Endothelial cell of umbilical vein (primary cell): ENCODE measurements around the gene PM20D2. TPM values are rescaled to one million over a fixed set of nuclear protein-coding genes. Genes with fewer than 3 reads are reported as not detected.

ENCODE experiments used
- BruUV-seq: library from RNA; stranded (reverse); fragments of 400-500 nt; replicated peaks from 2 replicates; lab custom pipeline; 2021; lab: Mats Ljungman, UMichigan
- CTCF ChIA-PET: fragments of 300-600, 350-600 bp; sonication (Branson Sonifier 250); formaldehyde crosslinking; loops from one replicate; lab custom pipeline; 2021; ENCODE audit warnings: antibody characterized with exemption, inconsistent platforms; lab: Charles Lee
- POLR2A ChIA-PET: fragments of 300-600, 350-600 bp; sonication (Branson Sonifier 250); formaldehyde crosslinking; loops from one replicate; lab custom pipeline; 2021; ENCODE audit warnings: antibody characterized with exemption, inconsistent platforms; lab: Charles Lee
- DNase-seq: peaks from one replicate; pipeline ENCODE4 v3.0.0-alpha.2; 2011; ENCODE audit warnings: low read depth, low spot score
- FAIRE-seq: peaks from 2 replicates; lab custom pipeline; 2011; peaks lifted over from hg19 to GRCh38; lab: Jason Lieb, UNC
- H2AFZ ChIP-seq: 2 replicates; pipeline ENCODE4 v1.6.0; 2012; ENCODE audit warnings: low read depth, low read length, control low read depth, inconsistent platforms
- H3K27ac ChIP-seq: 2 replicates; pipeline ENCODE4 v1.5.1; 2011; ENCODE audit warnings: low read depth, mild to moderate bottlenecking, control low read depth, low read length, moderate library complexity; ENCODE audit not compliant: insufficient read depth
- H3K27me3 ChIP-seq, 2 experiments: 2 replicates each; pipeline versions ENCODE4 v1.6.0 to v1.6.1; 2011; ENCODE audit warnings: low read length in 2 of 2, mixed read lengths in 1 of 2; ENCODE audit not compliant: control insufficient read depth in 2 of 2, insufficient read depth in 2 of 2
- H3K36me3 ChIP-seq, 2 experiments: 2 replicates in 1 of 2; 3 replicates in 1 of 2; pipeline ENCODE4 v1.5.1; 2011; ENCODE audit warnings: low read length in 2 of 2, mild to moderate bottlenecking in 1 of 2, moderate library complexity in 1 of 2; ENCODE audit not compliant: control insufficient read depth in 2 of 2, insufficient read depth in 2 of 2; ENCODE audit errors: extremely low read depth in 1 of 2
- H3K4me1 ChIP-seq: 3 replicates; pipeline ENCODE4 v1.5.1; 2011; ENCODE audit warnings: mild to moderate bottlenecking, low read length; ENCODE audit not compliant: control insufficient read depth, insufficient read depth; ENCODE audit errors: extremely low read depth
- H3K4me2 ChIP-seq: 2 replicates; pipeline ENCODE4 v1.6.1; 2011; ENCODE audit warnings: low read length, control low read depth, mixed read lengths; ENCODE audit not compliant: insufficient read depth
- H3K4me3 ChIP-seq, 3 experiments: fragments of 200-600 bp in 1 of 3; sonication (generic), shearing (Covaris generic) in 1 of 3; replicated peaks in 1 of 3; 2 replicates each; pipeline ENCODE4 v1.5.1; 2011 to 2016; ENCODE audit warnings: control low read depth in 3 of 3, low read length in 3 of 3, mild to moderate bottlenecking in 2 of 3, inconsistent platforms in 1 of 3, low read depth in 1 of 3, moderate library complexity in 1 of 3; ENCODE audit not compliant: insufficient read depth in 1 of 3
- H3K79me2 ChIP-seq: 2 replicates; pipeline ENCODE4 v1.6.0; 2012; ENCODE audit warnings: low read length, inconsistent platforms; ENCODE audit not compliant: control insufficient read depth, insufficient read depth
- H3K9ac ChIP-seq: replicated peaks from 2 replicates; pipeline ENCODE3; 2011; ENCODE audit warnings: low read length, control low read depth; ENCODE audit not compliant: insufficient read depth; ENCODE audit errors: extremely low read depth
- H3K9me1 ChIP-seq: replicated peaks from 3 replicates; pipeline ENCODE4 v1.6.0; 2011; ENCODE audit warnings: mild to moderate bottlenecking, low read length; ENCODE audit not compliant: control insufficient read depth, insufficient read depth; ENCODE audit errors: extremely low read depth
- H3K9me3 ChIP-seq: replicated peaks from 2 replicates; pipeline ENCODE4 v1.5.1; 2012; ENCODE audit warnings: low read length, inconsistent platforms; ENCODE audit not compliant: control insufficient read depth, insufficient read depth
- H4K20me1 ChIP-seq: replicated peaks from 2 replicates; pipeline ENCODE3; 2011; ENCODE audit warnings: mild to moderate bottlenecking, low read length; ENCODE audit not compliant: control insufficient read depth, insufficient read depth; ENCODE audit errors: extremely low read depth
- EZH2 ChIP-seq: IDR thresholded peaks from 2 replicates; pipeline ENCODE4 v1.6.1; 2012; ENCODE audit warnings: borderline replicate concordance, low read depth, mild to moderate bottlenecking, moderate library complexity, low read length, inconsistent platforms; ENCODE audit not compliant: severe bottlenecking
- FOS ChIP-seq: IDR thresholded peaks from 2 replicates; pipeline ENCODE4 v1.6.1; 2011; ENCODE audit warnings: mild to moderate bottlenecking, low read length, moderate library complexity, borderline replicate concordance; ENCODE audit not compliant: insufficient read depth
- GATA2 ChIP-seq: IDR thresholded peaks from 2 replicates; pipeline ENCODE4 v1.7.0; 2011; ENCODE audit warnings: low read depth, mild to moderate bottlenecking, moderate library complexity, mixed read lengths, low read length; ENCODE audit not compliant: insufficient read length, insufficient read depth
- JUN ChIP-seq: IDR thresholded peaks from 2 replicates; pipeline ENCODE4 v1.6.1; 2011; ENCODE audit warnings: borderline replicate concordance, low read depth; ENCODE audit not compliant: insufficient read length, insufficient read depth
- MYC ChIP-seq: IDR thresholded peaks from one replicate; pipeline ENCODE4 v1.6.1; 2011; ENCODE audit warnings: mild to moderate bottlenecking, low read depth, low read length
- POLR2A ChIP-seq: IDR thresholded peaks from 2 replicates; pipeline ENCODE4 v1.6.1; 2012; ENCODE audit warnings: low read depth, mild to moderate bottlenecking, control low read depth, low read length
- POLR2AphosphoS5 ChIP-seq: IDR thresholded peaks from 2 replicates; pipeline ENCODE4 v1.6.1; 2012; ENCODE audit warnings: low read depth, mild to moderate bottlenecking, control low read depth, low read length, moderate library complexity; ENCODE audit not compliant: insufficient read depth
- dilution Hi-C: fragments of 300-500 bp; cut with MboI; formaldehyde crosslinking; loops from one replicate; pipeline ENCODE4 v1.15.0; 2019; ENCODE audit warnings: low sequenced_read_pairs; ENCODE audit not compliant: extremely low pct_ligation_motif_present
- intact Hi-C: fragments of 100-400 bp; cut with micrococcal nuclease; formaldehyde crosslinking; loops from one replicate; pipeline ENCODE4 v1.10.0; 2022
- polyA plus RNA-seq, 4 experiments: library from polyadenylated mRNA; depleted of rRNA in 3 of 4; stranded (reverse) in 3 of 4; unstranded in 1 of 4; fragments of >200 nt; gene quantifications; 2 replicates each; pipeline versions ENCODE4 v1.2.1 to v1.2.3, GENCODE V29; 2011 to 2012; ENCODE audit warnings: missing spikeins in 1 of 4
- total RNA-seq: library from RNA; stranded (reverse); gene quantifications from 2 replicates; pipeline ENCODE4 v1.2.3, GENCODE V29; 2021
- TF ChIP-seq, protein P1 (sequence below): IDR thresholded peaks from 2 replicates; pipeline ENCODE4 v1.6.1; 2011; ENCODE audit not compliant: insufficient read depth, insufficient read length
- TF ChIP-seq, protein P2 (sequence below), 2 donors: IDR thresholded peaks; 1 replicate in 1 of 2; 2 replicates in 1 of 2; pipeline ENCODE4 v1.5.1; 2011; ENCODE audit warnings: low read length in 2 of 2, mild to moderate bottlenecking in 2 of 2, moderate library complexity in 2 of 2, control low read depth in 1 of 2, inconsistent platforms in 1 of 2, low read depth in 1 of 2; ENCODE audit not compliant: insufficient read depth in 1 of 2; ENCODE audit errors: extremely low read depth in 1 of 2

The PM20D2 gene
- total and polyA plus RNA-seq, 2 donors (not counting 3 experiments of a cell fraction or from before 2014, with no cell fraction given): 3.0 to 10.9 TPM

DNA sequence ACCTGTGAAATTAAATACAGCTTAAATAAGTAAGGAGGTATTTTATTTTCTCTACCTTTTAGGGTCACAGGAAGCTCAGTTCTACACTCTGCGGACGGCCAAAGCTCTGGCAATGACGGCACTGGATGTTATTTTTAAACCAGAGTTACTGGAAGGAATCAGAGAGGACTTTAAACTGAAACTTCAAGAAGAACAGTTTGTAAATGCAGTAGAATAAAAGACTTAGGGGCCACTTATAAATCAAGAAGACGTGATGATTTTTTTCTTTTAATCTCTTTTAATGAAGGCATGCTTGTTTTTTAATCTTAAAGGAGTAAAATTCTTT lies 16.2 kb downstream of the PM20D2 start:
- Histone ChIP-seq H3K4me1 (no peaks in the 10 kb centered on the region), H3K9ac (no peak overlapping the region), H3K79me2 (no peaks in the 10 kb centered on the region), H4K20me1 (no peaks in the 10 kb centered on the region), H3K9me1 (no peaks in the 10 kb centered on the region), H3K4me3 (no peak overlapping the region), H3K27ac (no peak overlapping the region), H3K9me3 (no peaks in the 10 kb centered on the region), H3K4me2 (no peak overlapping the region), H3K36me3 (peaks cover 0 to 3% of the 10 kb centered on the region in 2 experiments), H2AFZ (no peak overlapping the region), H3K27me3 (no peaks in the 10 kb centered on the region)
- CTCF ChIA-PET: interaction anchor here (0.7 to 1.1 kb wide), 2 partner anchors 8 to 81 kb away, joined by 3 read pairs; no protein-coding TSS in a partner anchor
- BruUV-seq: no TSS peak
- POLR2A ChIA-PET: no interaction called here
- TF ChIP-seq MYC: no peak
- no peak for DNase-seq
- intact Hi-C loops: no loop called here
- dilution Hi-C loops: no loop called here
- no peak for FAIRE-seq

DNA sequence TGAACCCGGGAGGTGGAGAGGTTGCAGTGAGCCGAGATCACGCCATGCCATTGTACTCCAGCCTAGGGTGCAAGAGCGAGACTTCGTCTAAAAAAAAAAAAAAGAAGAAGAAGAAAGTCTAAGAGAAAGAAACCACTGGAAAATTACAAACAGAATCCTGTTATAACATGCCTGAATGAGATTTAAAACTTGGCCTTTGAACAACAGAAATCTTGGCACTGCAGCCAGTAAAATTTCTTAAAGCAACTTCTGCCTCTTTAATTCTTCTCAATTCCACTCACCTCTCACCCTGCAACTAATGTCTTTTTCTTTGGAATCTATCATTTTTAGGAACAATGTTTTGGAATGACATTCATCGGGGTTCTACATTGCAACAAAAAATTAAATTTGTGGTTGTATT lies 26.3 kb downstream of the PM20D2 start:
- ChIA-PET POLR2A (no interaction called here), CTCF (no interaction called here)
- Histone ChIP-seq H3K4me1 (no peaks in the 10 kb centered on the region), H3K9me3 (no peaks in the 10 kb centered on the region), H3K4me2 (no peak overlapping the region), H3K27me3 (no peaks in the 10 kb centered on the region), H4K20me1 (no peaks in the 10 kb centered on the region), H2AFZ (no peak overlapping the region), H3K27ac (no peak overlapping the region), H3K36me3 (no peaks in the 10 kb centered on the region), H3K9ac (no peak overlapping the region), H3K79me2 (no peaks in the 10 kb centered on the region), H3K4me3 (no peak overlapping the region), H3K9me1 (no peaks in the 10 kb centered on the region)
- FAIRE-seq (no peak), DNase-seq (no peak)
- no peak for TF ChIP-seq GATA2
- no peak for TF ChIP-seq MYC
- no peak for TF ChIP-seq POLR2A
- no peak for TF ChIP-seq FOS
- TF ChIP-seq POLR2AphosphoS5: no peak
- TF ChIP-seq, protein P1, sequence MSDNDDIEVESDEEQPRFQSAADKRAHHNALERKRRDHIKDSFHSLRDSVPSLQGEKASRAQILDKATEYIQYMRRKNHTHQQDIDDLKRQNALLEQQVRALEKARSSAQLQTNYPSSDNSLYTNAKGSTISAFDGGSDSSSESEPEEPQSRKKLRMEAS: no peak
- TF ChIP-seq EZH2: no peak
- TF ChIP-seq, protein P2, sequence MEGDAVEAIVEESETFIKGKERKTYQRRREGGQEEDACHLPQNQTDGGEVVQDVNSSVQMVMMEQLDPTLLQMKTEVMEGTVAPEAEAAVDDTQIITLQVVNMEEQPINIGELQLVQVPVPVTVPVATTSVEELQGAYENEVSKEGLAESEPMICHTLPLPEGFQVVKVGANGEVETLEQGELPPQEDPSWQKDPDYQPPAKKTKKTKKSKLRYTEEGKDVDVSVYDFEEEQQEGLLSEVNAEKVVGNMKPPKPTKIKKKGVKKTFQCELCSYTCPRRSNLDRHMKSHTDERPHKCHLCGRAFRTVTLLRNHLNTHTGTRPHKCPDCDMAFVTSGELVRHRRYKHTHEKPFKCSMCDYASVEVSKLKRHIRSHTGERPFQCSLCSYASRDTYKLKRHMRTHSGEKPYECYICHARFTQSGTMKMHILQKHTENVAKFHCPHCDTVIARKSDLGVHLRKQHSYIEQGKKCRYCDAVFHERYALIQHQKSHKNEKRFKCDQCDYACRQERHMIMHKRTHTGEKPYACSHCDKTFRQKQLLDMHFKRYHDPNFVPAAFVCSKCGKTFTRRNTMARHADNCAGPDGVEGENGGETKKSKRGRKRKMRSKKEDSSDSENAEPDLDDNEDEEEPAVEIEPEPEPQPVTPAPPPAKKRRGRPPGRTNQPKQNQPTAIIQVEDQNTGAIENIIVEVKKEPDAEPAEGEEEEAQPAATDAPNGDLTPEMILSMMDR (IDR thresholded peaks at IDR 0.05; ENCODE audit: extremely low read depth in 1 of 2, insufficient read depth in 1 of 2, low read depth in 1 of 2, low read length in 2 of 2): no peak
- no peak for TF ChIP-seq JUN
- intact Hi-C loops: no loop called here
- BruUV-seq: no TSS peak
- dilution Hi-C loops: no loop called here
